ENCODE results near the gene WDR6. TPM values are rescaled to one million over a fixed set of nuclear protein-coding genes. Genes with fewer than 3 reads are reported as not detected.

Gene WDR6
- total RNA-seq, 2 experiments from 2014 or later = 111 to 125 TPM

- no peak overlapping the region for H3K4me3 Mint-ChIP-seq
- CTCF ChIA-PET = no interaction called here
- no peak overlapping the region for H3K27ac Mint-ChIP-seq
- intact Hi-C loops (cut with micrococcal nuclease) = no loop called here
- peaks cover 42% of the 10 kb centered on the region for H3K36me3 Mint-ChIP-seq (ENCODE audit: low read depth)
- H3K4me1 Mint-ChIP-seq (ENCODE audit: low read depth) = no peaks in the 10 kb centered on the region
- no peaks in the 10 kb centered on the region for H3K9me3 Mint-ChIP-seq
- ATAC-seq (no peak), DNase-seq (no peak)
- no peaks in the 10 kb centered on the region for H3K27me3 Mint-ChIP-seq
- no peak for TF ChIP-seq CTCF (IDR thresholded peaks at IDR 0.05)
- POLR2A ChIA-PET = no interaction called here
These were observed 26.9 kb upstream of the WDR6 start for GRCh38 chr3:48980295-48980694.

- Mint-ChIP-seq H3K27me3 (no peaks in the 10 kb centered on the region), H3K36me3 (ENCODE audit: low read depth) (peaks cover 36% of the 10 kb centered on the region), H3K27ac (no peak overlapping the region), H3K4me1 (ENCODE audit: low read depth) (peaks cover 3% of the 10 kb centered on the region), H3K9me3 (no peaks in the 10 kb centered on the region), H3K4me3 (no peak overlapping the region)
- ATAC-seq (no peak), DNase-seq (no peak)
- CTCF ChIA-PET = no interaction called here
- no peak for TF ChIP-seq CTCF (IDR thresholded peaks at IDR 0.05)
- intact Hi-C loops (cut with micrococcal nuclease) = no loop called here
- POLR2A ChIA-PET = interaction anchor here (0.7 kb wide), 1 partner anchor 11 kb away, joined by 3 read pairs; no protein-coding TSS in a partner anchor
These were observed 25.2 kb upstream of the WDR6 start for GRCh38 chr3:48982016-48982415.

- ATAC-seq = no peak
- H3K9me3 Mint-ChIP-seq = no peaks in the 10 kb centered on the region
- no peak for TF ChIP-seq CTCF (IDR thresholded peaks at IDR 0.05)
- CTCF ChIA-PET = no interaction called here
- intact Hi-C loops (cut with micrococcal nuclease) = no loop called here
- DNase-seq = no peak
- POLR2A ChIA-PET = interaction anchor here (0.7 kb wide), 1 partner anchor 11 kb away, joined by 3 read pairs; no protein-coding TSS in a partner anchor
- no peak overlapping the region for H3K27ac Mint-ChIP-seq
- peaks cover 3% of the 10 kb centered on the region for H3K4me1 Mint-ChIP-seq (ENCODE audit: low read depth)
- no peak overlapping the region for H3K4me3 Mint-ChIP-seq
- no peaks in the 10 kb centered on the region for H3K27me3 Mint-ChIP-seq
- H3K36me3 Mint-ChIP-seq (ENCODE audit: low read depth) = peaks cover 36% of the 10 kb centered on the region
These were observed 24.5 kb upstream of the WDR6 start for GRCh38 chr3:48982686-48983085.

GRCh38 chr3:48983096-48983495 is 24.1 kb upstream of the WDR6 start:
- no peak for TF ChIP-seq CTCF (IDR thresholded peaks at IDR 0.05)
- Mint-ChIP-seq H3K27ac (no peak overlapping the region), H3K36me3 (ENCODE audit: low read depth) (peaks cover 32% of the 10 kb centered on the region), H3K4me3 (no peak overlapping the region), H3K9me3 (no peaks in the 10 kb centered on the region), H3K4me1 (ENCODE audit: low read depth) (peaks cover 5% of the 10 kb centered on the region), H3K27me3 (no peaks in the 10 kb centered on the region)
- intact Hi-C loops (cut with micrococcal nuclease) = no loop called here
- no peak for ATAC-seq
- DNase-seq = no peak
- ChIA-PET POLR2A (interaction anchor here (0.7 kb wide), 1 partner anchor 12 kb away, joined by 3 read pairs; no protein-coding TSS in a partner anchor), CTCF (no interaction called here)

GRCh38 chr3:48984663-48985062 is 22.5 kb upstream of the WDR6 start:
- DNase-seq (no peak), ATAC-seq (no peak)
- Mint-ChIP-seq H3K9me3 (no peaks in the 10 kb centered on the region), H3K27me3 (no peaks in the 10 kb centered on the region), H3K27ac (no peak overlapping the region), H3K4me3 (no peak overlapping the region), H3K36me3 (ENCODE audit: low read depth) (peaks cover 28% of the 10 kb centered on the region), H3K4me1 (ENCODE audit: low read depth) (peaks cover 16% of the 10 kb centered on the region)
- no peak for TF ChIP-seq CTCF (IDR thresholded peaks at IDR 0.05)
- intact Hi-C loops (cut with micrococcal nuclease) = loop anchor here (5.0 kb wide), 1 partner anchor 38 kb away; the partner anchor contains the start of gene NDUFAF3
- POLR2A ChIA-PET = interaction anchor here (0.6 kb wide), 1 partner anchor 178 kb away, joined by 4 read pairs; no protein-coding TSS in a partner anchor
- CTCF ChIA-PET = interaction anchor here (6.5 kb wide), 1 partner anchor 30 kb away, joined by 78 read pairs; the partner anchor contains the start of gene DALRD3

Measured in activated CD8-positive, alpha-beta T cell treated with anti-CD3 and anti-CD28 coated beads for 36 hours (primary cell).